ENCODE data around the gene ACP5. TPM values are rescaled to one million over a fixed set of nuclear protein-coding genes. Genes with fewer than 3 reads are reported as not detected.
"Not testable (repeated sequence)": the region's sequence is repeated elsewhere in the genome, so short reads cannot be mapped to it uniquely, and the experiment has no call there.

ACP5 gene
- total RNA-seq, 1 experiment from 2014 or later: 2.3 TPM

DNA sequence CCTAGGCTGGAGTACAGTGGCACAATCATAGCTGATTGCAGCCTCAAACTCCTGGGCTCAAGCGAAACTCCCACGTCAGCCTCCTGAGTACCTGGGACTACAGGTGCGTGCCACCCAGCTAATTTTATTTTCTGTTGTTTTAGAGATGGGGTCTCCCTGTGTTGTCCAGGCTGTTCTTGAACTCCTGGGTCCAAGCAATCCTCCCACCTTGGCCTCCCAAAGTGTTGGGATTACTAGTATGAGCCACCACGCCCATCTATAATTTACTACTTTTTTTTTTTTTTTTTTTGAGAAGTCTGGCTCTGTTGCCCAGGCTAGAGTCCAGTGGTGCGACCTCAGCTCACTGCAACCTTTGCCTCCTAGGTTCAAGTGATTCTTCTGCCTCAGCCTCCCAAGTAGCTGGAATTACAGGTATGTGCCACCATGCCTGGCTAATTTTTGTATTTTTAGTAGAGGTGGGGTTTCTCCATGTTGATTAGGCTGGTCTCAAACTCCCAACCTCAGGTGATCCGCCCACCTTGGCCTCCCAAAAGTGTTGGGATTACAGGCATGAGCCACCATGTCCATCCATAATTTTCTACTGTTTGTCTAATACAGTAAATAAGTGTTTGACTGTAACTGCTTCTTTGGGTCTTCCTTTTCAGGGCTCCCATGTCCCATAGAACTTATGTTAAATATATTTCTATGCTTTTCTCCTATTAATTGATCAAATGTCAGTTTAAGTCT lies 13.2 kb downstream of the ACP5 start:
- not testable (repeated sequence) for H4K8ac ChIP-seq (replicated peaks; ENCODE audit: insufficient read length, low read depth, low read length); H2BK12ac ChIP-seq (ENCODE audit: insufficient read length, low read depth, low read length); H3K18ac ChIP-seq (ENCODE audit: insufficient read length, low read depth, low read length); H3K4me1 Mint-ChIP-seq; H3K4me2 ChIP-seq (ENCODE audit: insufficient read depth, insufficient read length, low read length); H3K9me3 ChIP-seq (ENCODE audit: control insufficient read depth, low read depth, low read length); H3K36me3 Mint-ChIP-seq (ENCODE audit: insufficient read depth in 1 of 3, low read depth in 3 of 3); H2AFZ ChIP-seq (ENCODE audit: low read length); H3K27ac Mint-ChIP-seq; H2BK20ac ChIP-seq (ENCODE audit: low read depth, low read length, poor library complexity, severe bottlenecking); H2BK120ac ChIP-seq (ENCODE audit: low read depth, low read length, poor library complexity, severe bottlenecking); H3K4me1 ChIP-seq (ENCODE audit: insufficient read depth, low read length); H3K27ac ChIP-seq (ENCODE audit: insufficient read length, low read depth, low read length); H3K79me1 ChIP-seq (ENCODE audit: insufficient read depth, low read depth, low read length, poor library complexity, severe bottlenecking); H3K23ac ChIP-seq (ENCODE audit: insufficient read length, low read depth, low read length); H3K79me2 ChIP-seq (ENCODE audit: insufficient read depth, low read length); H2BK15ac ChIP-seq (ENCODE audit: low read depth, low read length); H2BK5ac ChIP-seq (ENCODE audit: insufficient read length, low read length); H4K20me1 ChIP-seq (ENCODE audit: control insufficient read depth, insufficient read depth, insufficient read length); H3T11ph ChIP-seq (ENCODE audit: low read length); H3K4ac ChIP-seq (ENCODE audit: low read depth, low read length); H3K9ac ChIP-seq (ENCODE audit: extremely low read depth, insufficient read length, low read length); H3K23me2 ChIP-seq (ENCODE audit: insufficient read length, low read depth, low read length, poor library complexity, severe bottlenecking); DNase-seq; H4K5ac ChIP-seq (ENCODE audit: insufficient read length, low read depth, low read length); H3K27me3 ChIP-seq (ENCODE audit: insufficient read depth, low read length); H3K27me3 Mint-ChIP-seq (ENCODE audit: low read depth); H3K56ac ChIP-seq (ENCODE audit: insufficient read length, low read depth, low read length); H4K91ac ChIP-seq (ENCODE audit: insufficient read length, low read depth, low read length); H2AK5ac ChIP-seq (ENCODE audit: insufficient read length, low read length); H3K9me3 Mint-ChIP-seq; H3K14ac ChIP-seq (ENCODE audit: insufficient read depth, low read length); H3K4me3 Mint-ChIP-seq
- no CpG with 5 or more reads among the region's 6 CpGs for WGBS (ENCODE audit: extremely low coverage, insufficient read length, low lambda C conversion rate)
